Natural killer cell (primary cell): ENCODE results near the gene MRPS6. TPM values are rescaled to one million over a fixed set of nuclear protein-coding genes. Genes with fewer than 3 reads are reported as not detected.
A peak's percentile ranks its signal among the peaks of the same experiment; 100 is the strongest.

Experiments used
- ATAC-seq, 3 donors: fragments of 150-1000 bp in 2 of 3; fragments of 200-7000 bp in 1 of 3; cut with Tn5 transposase; 1 replicate in 1 of 3; 2 replicates in 2 of 3; pipeline ENCODE4 v1.10.0; 2021; ENCODE audit warnings: mild to moderate bottlenecking in 2 of 3, moderate library complexity in 2 of 3
- DNase-seq, 2 donors: peaks; one replicate each; pipeline versions ENCODE4 v3.0.0 to v3.0.0-alpha.2; 2013 to 2021; ENCODE audit warnings: mixed read lengths in 1 of 2
- H3K27ac ChIP-seq: one replicate; pipeline ENCODE4 v1.5.1; 2013; ENCODE audit warnings: mild to moderate bottlenecking, low read length
- H3K27me3 ChIP-seq: one replicate; pipeline ENCODE4 v1.6.1; 2013; ENCODE audit warnings: low read length; ENCODE audit not compliant: control insufficient read depth, insufficient read depth
- H3K36me3 ChIP-seq: one replicate; pipeline ENCODE4 v1.6.1; 2013; ENCODE audit warnings: low read length; ENCODE audit not compliant: control insufficient read depth, insufficient read depth
- H3K4me1 ChIP-seq: one replicate; pipeline ENCODE4 v1.6.1; 2013; ENCODE audit warnings: low read length; ENCODE audit not compliant: control insufficient read depth, insufficient read depth
- H3K4me3 ChIP-seq: one replicate; pipeline ENCODE4 v1.5.1; 2013; ENCODE audit warnings: low read length
- H3K9me3 ChIP-seq: one replicate; pipeline ENCODE4 v1.6.1; 2013; ENCODE audit warnings: low read length; ENCODE audit not compliant: control insufficient read depth, insufficient read depth
- H3K27ac Mint-ChIP-seq, 2 donors: one replicate each; pipeline ENCODE4 v1.8.0; 2022; ENCODE audit warnings: mild to moderate bottlenecking in 2 of 2, mixed read lengths in 2 of 2, moderate library complexity in 1 of 2
- H3K27me3 Mint-ChIP-seq, 2 donors: one replicate each; pipeline ENCODE4 v1.8.0; 2022; ENCODE audit warnings: low read depth in 2 of 2, mixed read lengths in 2 of 2
- H3K36me3 Mint-ChIP-seq: one replicate; pipeline ENCODE4 v1.8.0; 2022; ENCODE audit warnings: mixed read lengths
- H3K4me1 Mint-ChIP-seq, 2 donors: one replicate each; pipeline ENCODE4 v1.8.0; 2022; ENCODE audit warnings: mixed read lengths in 2 of 2
- H3K4me3 Mint-ChIP-seq: one replicate; pipeline ENCODE4 v1.8.0; 2022; ENCODE audit warnings: mild to moderate bottlenecking, moderate library complexity, mixed read lengths
- H3K9me3 Mint-ChIP-seq, 2 donors: one replicate each; pipeline ENCODE4 v1.8.0; 2022; ENCODE audit warnings: mixed read lengths in 2 of 2
- CTCF ChIP-seq: fragments of 200-600 bp; IDR thresholded peaks from one replicate; pipeline ENCODE4 v1.8.0; 2022; ENCODE audit warnings: antibody characterized with exemption
- WGBS: methylation state at CpG from one replicate; pipeline ENCODE4 v1.1.7; 2013; ENCODE audit warnings: missing lambda C conversion rate; ENCODE audit not compliant: insufficient coverage; 5-methylcytosine and 5-hydroxymethylcytosine counted together
- intact Hi-C: fragments of 100-400 bp; cut with micrococcal nuclease; formaldehyde crosslinking; loops from one replicate; pipeline ENCODE4 v1.14.2; 2022
- total RNA-seq, 4 donors: library from RNA; stranded (reverse); fragments of 120-200 nt in 1 of 4; gene quantifications; one replicate each; pipeline versions ENCODE4 v1.2.3 to v1.2.4, GENCODE V29; 2013 to 2022

The MRPS6 gene
- total RNA-seq, 3 donors from 2014 or later (not counting 1 experiment from before 2014, with no cell fraction given) = 42.7 to 54.5 (median 44.3) TPM

GRCh38 chr21:34093083-34093482 lies 19.7 kb downstream of the MRPS6 start:
- H3K36me3 ChIP-seq = peaks cover 23% of the 10 kb centered on the region
- peaks cover 73 to 77% of the 10 kb centered on the region in 2 donors for H3K4me1 Mint-ChIP-seq
- WGBS = 93% methylated on average over 3 of the region's 3 CpGs
- no peaks in the 10 kb centered on the region for H3K27me3 Mint-ChIP-seq
- peaks cover 10% of the 10 kb centered on the region for H3K4me1 ChIP-seq
- DNase-seq (no peak), ATAC-seq (no peak)
- intact Hi-C loops = no loop called here
- no peak overlapping the region for H3K27ac ChIP-seq
- H3K36me3 Mint-ChIP-seq = peaks cover 6% of the 10 kb centered on the region
- H3K4me3 ChIP-seq = no peak overlapping the region
- no peaks in the 10 kb centered on the region for H3K9me3 ChIP-seq
- no peaks in the 10 kb centered on the region for H3K27me3 ChIP-seq
- H3K4me3 Mint-ChIP-seq = no peak overlapping the region
- no peaks in the 10 kb centered on the region for H3K9me3 Mint-ChIP-seq
- peak overlapping the region; percentile 59 to 69 for H3K27ac Mint-ChIP-seq
- no peak for TF ChIP-seq CTCF

GRCh38 chr21:34094949-34095348 lies 21.6 kb downstream of the MRPS6 start:
- no peaks in the 10 kb centered on the region for H3K27me3 ChIP-seq
- peak overlapping the region; percentile 4 to 61 for H3K27ac Mint-ChIP-seq
- intact Hi-C loops = no loop called here
- no peak for TF ChIP-seq CTCF
- H3K4me3 Mint-ChIP-seq = no peak overlapping the region
- H3K9me3 ChIP-seq = no peaks in the 10 kb centered on the region
- H3K36me3 ChIP-seq = peaks cover 23% of the 10 kb centered on the region
- ATAC-seq = no peak
- H3K9me3 Mint-ChIP-seq = no peaks in the 10 kb centered on the region
- H3K36me3 Mint-ChIP-seq = peaks cover 6% of the 10 kb centered on the region
- H3K4me1 Mint-ChIP-seq = peaks cover 85 to 89% of the 10 kb centered on the region in 2 donors
- DNase-seq = no peak
- H3K4me3 ChIP-seq = no peak overlapping the region
- WGBS = 98% methylated on average over 6 of the region's 7 CpGs
- peaks cover 7% of the 10 kb centered on the region for H3K4me1 ChIP-seq
- H3K27ac ChIP-seq = no peak overlapping the region
- no peaks in the 10 kb centered on the region for H3K27me3 Mint-ChIP-seq

- Mint-ChIP-seq H3K27ac (peak overlapping the region; percentile 47 to 63), H3K27me3 (no peaks in the 10 kb centered on the region), H3K4me1 (peaks cover 93 to 95% of the 10 kb centered on the region in 2 donors), H3K9me3 (no peaks in the 10 kb centered on the region), H3K36me3 (peaks cover 6% of the 10 kb centered on the region), H3K4me3 (no peak overlapping the region)
- Histone ChIP-seq H3K4me3 (no peak overlapping the region), H3K4me1 (peaks cover 4% of the 10 kb centered on the region), H3K9me3 (no peaks in the 10 kb centered on the region), H3K27me3 (no peaks in the 10 kb centered on the region), H3K27ac (no peak overlapping the region), H3K36me3 (peaks cover 28% of the 10 kb centered on the region)
- TF ChIP-seq CTCF = no peak
- no peak for ATAC-seq
- intact Hi-C loops = no loop called here
- no peak for DNase-seq
- 93% methylated on average over 1 of the region's 2 CpGs for WGBS
Measured at GRCh38 chr21:34097442-34097841, 24.1 kb downstream of the MRPS6 start.

GRCh38 chr21:34100337-34100736 lies 27.0 kb downstream of the MRPS6 start:
- intact Hi-C loops = no loop called here
- peaks cover 92 to 93% of the 10 kb centered on the region in 2 donors for H3K4me1 Mint-ChIP-seq
- H3K27ac ChIP-seq = no peak overlapping the region

More at GRCh38 chr21:34100337-34100736, 27.0 kb downstream of the MRPS6 start:
- H3K4me1 ChIP-seq = no peaks in the 10 kb centered on the region
- DNase-seq (no peak), ATAC-seq (no peak)
- H3K4me3 Mint-ChIP-seq = no peak overlapping the region
- H3K27me3 Mint-ChIP-seq = no peaks in the 10 kb centered on the region
- H3K9me3 ChIP-seq = no peaks in the 10 kb centered on the region
- H3K9me3 Mint-ChIP-seq = no peaks in the 10 kb centered on the region
- no peak overlapping the region for H3K4me3 ChIP-seq
- peaks cover 5% of the 10 kb centered on the region for H3K36me3 Mint-ChIP-seq
- TF ChIP-seq CTCF = no peak
- H3K36me3 ChIP-seq = peaks cover 30% of the 10 kb centered on the region
- peak overlapping the region in 1 of 2 donors; percentile 63 for H3K27ac Mint-ChIP-seq
- WGBS = 96% methylated on average over 1 of the region's 2 CpGs
- H3K27me3 ChIP-seq = no peaks in the 10 kb centered on the region
